Measurements from ENCODE around the gene FAM219A.

FAM219A gene

DNA sequence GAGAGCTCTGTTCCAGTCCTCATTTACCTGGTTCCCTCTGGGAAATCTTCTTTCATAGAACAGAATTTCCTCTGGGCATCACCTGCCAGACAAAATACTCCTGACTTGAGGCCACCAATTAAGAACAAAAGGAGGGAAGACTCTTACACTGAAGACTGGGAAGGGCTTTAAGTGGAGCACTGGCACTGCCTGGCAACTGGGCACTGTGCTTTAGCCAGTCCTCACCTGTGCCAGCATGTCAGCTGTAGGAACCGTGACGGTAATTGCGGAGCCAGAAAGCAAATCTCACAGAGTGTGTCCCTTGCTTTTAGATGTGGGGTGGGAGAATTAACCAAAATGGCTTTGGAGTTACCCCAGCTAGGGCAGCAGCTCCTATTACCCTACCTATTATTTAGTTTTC, 40.6 kb downstream of the FAM219A start:
- no peak overlapping the region for H3K4me3 ChIP-seq (ENCODE audit: low read length)
- no peak for TF ChIP-seq CTCF (IDR thresholded peaks at IDR 0.05; ENCODE audit: insufficient read depth, low read depth, low read length, missing control alignments)
- no peak for DNase-seq (ENCODE audit: low read depth)

GRCh38 chr9:34413231-34413852, 45.0 kb downstream of the FAM219A start:
- peak; percentile 63 for DNase-seq (ENCODE audit: low read depth)
- no peak overlapping the region for H3K4me3 ChIP-seq (ENCODE audit: low read length)
- TF ChIP-seq CTCF (IDR thresholded peaks at IDR 0.05; ENCODE audit: insufficient read depth, low read depth, low read length, missing control alignments) = no peak

GRCh38 chr9:34412336-34412735, 46.0 kb downstream of the FAM219A start:
- TF ChIP-seq CTCF (IDR thresholded peaks at IDR 0.05; ENCODE audit: insufficient read depth, low read depth, low read length, missing control alignments) = no peak
- no peak for DNase-seq (ENCODE audit: low read depth)

DNA sequence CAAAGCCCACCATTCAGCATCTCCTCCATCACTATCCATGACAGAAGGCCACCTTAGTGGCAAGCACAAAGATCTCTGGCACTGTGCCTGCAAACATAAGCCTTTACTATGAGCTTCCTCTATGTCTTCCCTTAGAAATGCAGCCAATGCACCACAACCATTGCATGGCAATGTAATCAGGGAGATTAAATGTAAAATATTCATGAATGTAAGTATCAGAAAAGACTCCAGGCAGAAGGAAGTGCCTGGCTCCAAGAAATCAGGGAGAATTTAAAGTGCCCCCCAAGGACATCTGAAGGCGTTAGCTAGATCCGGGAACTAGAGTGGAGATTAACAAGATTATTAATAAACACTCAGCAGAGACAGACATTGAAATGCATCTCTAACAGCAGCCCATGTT, 49.2 kb downstream of the FAM219A start:
- TF ChIP-seq CTCF (IDR thresholded peaks at IDR 0.05; ENCODE audit: insufficient read depth, low read depth, low read length, missing control alignments) = no peak
- no peak overlapping the region for H3K4me3 ChIP-seq (ENCODE audit: low read length)
- no peak for DNase-seq (ENCODE audit: low read depth)

More at GRCh38 chr9:34412336-34412735, 46.0 kb downstream of the FAM219A start:
- H3K4me3 ChIP-seq (ENCODE audit: low read length) = no peak overlapping the region

- H3K4me3 ChIP-seq (ENCODE audit: low read length) = no peak overlapping the region
- no peak for DNase-seq (ENCODE audit: low read depth)
- no peak for TF ChIP-seq CTCF (IDR thresholded peaks at IDR 0.05; ENCODE audit: insufficient read depth, low read depth, low read length, missing control alignments)
These were observed 50.2 kb downstream of the FAM219A start for GRCh38 chr9:34408173-34408572.

- TF ChIP-seq CTCF (IDR thresholded peaks at IDR 0.05; ENCODE audit: insufficient read depth, low read depth, low read length, missing control alignments) = no peak
- no peak overlapping the region for H3K4me3 ChIP-seq (ENCODE audit: low read length)
- DNase-seq (ENCODE audit: low read depth) = no peak
These were observed 52.2 kb downstream of the FAM219A start for GRCh38 chr9:34406219-34406618.

DNA sequence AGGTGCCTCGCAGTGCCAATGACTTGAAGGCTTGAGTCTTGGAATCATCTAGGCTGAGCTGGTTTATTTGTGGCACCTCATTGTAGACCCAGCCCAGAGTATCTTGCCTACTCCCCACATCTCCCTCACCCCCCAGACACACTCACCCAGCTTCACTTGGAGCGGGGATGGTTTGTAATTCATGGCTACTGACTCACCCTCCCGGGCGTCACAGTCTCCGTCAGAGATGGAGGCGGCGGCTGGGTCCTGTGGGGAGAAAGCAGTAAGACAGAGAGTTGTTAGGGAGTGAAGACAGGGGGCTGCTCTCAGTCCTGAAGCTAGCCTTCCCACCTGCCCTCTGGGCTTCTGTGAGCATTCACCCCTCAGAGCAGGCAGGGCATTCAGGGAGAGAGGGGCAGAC, 52.7 kb downstream of the FAM219A start:
- DNase-seq (ENCODE audit: low read depth) = peak; percentile 38

More for the DNA sequence above, 52.7 kb downstream of the FAM219A start:
- TF ChIP-seq CTCF (IDR thresholded peaks at IDR 0.05; ENCODE audit: insufficient read depth, low read depth, low read length, missing control alignments) = no peak
- H3K4me3 ChIP-seq (ENCODE audit: low read length) = no peak overlapping the region
